HG03039 (cell line): ENCODE measurements around the gene THRSP.
"Not testable (repeated sequence)": the region's sequence is repeated elsewhere in the genome, so short reads cannot be mapped to it uniquely, and the experiment has no call there.

Source experiments
- ATAC-seq: cut with Tn5 transposase; IDR thresholded peaks from one replicate; pipeline ENCODE4 v1.9.1; 2021; ENCODE audit warnings: mild to moderate bottlenecking, moderate library complexity; ENCODE audit not compliant: unreplicated experiment

Gene THRSP

GRCh38 chr11:78085972-78086371, 22.3 kb downstream of the THRSP start:
- ATAC-seq = no peak

DNA sequence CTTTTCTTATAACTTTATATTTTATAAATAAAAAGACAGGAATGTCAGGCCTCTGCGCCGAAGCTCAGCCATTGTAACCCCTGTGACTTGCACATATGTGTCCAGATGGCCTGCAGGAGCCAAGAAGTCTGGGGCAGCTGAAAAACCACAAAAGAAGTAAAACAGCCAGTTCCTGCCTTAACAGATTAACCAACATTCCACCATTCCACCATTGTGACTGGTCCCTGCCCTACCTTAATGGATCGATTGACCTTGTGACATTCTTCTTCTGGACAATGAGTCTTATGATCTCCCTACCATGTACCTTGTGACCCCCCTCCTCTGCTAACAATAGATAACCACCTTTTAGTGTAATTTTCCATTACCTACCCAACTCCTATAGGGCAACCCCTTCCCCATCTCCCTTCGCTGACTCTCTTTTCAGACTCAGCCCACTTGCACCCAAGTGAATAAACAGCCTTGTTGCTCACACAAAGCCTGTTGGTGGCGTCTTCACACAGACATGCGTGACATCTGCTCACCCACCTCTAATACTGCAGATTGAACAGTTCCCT, 22.9 kb downstream of the THRSP start:
- ATAC-seq = not testable (repeated sequence)

GRCh38 chr11:78094250-78094649, 30.6 kb downstream of the THRSP start:
- no peak for ATAC-seq

- no peak for ATAC-seq
Observed at GRCh38 chr11:78097666-78098385, 34.2 kb downstream of the THRSP start.

DNA sequence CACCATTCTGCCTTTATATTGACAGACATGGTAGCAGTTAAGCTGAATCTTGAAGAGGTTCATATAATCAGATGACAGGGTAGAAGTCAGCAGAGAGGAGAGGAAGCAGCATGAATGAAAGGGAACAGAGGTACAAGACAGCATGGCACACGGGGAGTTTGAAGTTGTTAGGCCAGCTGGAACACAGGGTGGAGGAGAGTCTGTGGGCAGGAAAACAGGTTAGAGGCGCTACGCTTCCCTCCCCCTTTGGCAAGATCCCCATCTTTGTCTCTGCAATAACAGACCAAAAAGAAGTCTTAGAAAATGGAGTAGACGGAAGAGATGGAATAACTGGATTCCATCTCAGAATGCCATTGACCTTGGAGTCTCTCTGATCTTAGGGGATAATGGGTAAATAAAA, 36.0 kb downstream of the THRSP start:
- no peak for ATAC-seq

DNA sequence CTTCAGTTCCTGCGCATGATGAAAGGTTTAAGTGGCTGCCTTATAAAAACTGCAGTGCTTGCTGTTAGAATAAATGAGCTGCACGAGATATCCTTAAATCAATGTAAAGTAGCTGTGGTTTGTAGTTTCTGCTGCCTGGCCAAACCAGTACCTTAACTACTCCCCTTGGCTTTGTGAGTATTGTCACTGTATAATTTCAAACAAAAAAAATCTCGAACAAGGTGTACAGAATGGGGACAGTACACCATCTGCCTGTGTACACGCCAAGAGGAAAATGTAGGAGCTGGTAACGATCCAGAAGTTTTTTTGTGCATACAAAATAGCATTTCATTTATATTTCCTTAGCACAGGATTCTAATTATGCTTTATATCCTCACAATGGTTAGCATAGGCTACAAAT, 36.6 kb downstream of the THRSP start:
- no peak for ATAC-seq

DNA sequence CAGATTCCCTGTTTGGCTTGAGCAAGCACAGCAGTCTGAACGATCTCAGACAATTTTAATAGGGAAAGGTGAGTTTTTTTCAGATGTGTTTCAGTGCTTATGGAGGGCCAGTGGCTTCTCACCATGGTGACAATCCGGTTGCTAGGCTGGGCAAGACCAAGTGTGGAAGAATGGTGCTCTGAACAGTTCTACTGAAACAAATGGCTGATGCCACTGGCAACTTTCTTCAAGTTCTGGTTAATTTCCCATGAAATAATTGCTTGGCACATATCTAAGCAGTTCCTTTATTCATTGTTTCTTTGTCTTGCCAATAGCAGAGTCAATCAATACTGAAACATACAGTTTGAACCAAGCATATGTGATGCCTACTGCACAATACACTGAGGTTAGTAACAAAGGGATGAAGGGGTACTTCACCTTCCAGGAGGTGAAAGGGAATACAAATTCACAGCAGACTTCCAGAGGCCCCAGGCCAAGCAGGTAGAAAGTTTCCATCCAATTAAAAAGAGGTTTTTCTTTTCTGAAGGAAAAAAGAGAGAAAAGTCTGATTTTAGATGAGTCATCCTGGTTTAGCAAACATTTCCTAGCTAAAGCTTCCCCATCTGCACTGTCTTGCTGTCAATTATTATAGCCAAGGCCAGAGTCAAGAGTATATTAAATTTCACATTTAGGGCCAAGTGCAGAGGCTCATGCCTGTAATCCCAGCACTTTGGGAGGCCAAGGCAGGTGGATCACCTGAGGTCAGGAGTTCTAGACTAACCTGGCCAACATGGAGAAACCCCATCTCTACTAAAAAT, 37.2 kb downstream of the THRSP start:
- no peak for ATAC-seq

DNA sequence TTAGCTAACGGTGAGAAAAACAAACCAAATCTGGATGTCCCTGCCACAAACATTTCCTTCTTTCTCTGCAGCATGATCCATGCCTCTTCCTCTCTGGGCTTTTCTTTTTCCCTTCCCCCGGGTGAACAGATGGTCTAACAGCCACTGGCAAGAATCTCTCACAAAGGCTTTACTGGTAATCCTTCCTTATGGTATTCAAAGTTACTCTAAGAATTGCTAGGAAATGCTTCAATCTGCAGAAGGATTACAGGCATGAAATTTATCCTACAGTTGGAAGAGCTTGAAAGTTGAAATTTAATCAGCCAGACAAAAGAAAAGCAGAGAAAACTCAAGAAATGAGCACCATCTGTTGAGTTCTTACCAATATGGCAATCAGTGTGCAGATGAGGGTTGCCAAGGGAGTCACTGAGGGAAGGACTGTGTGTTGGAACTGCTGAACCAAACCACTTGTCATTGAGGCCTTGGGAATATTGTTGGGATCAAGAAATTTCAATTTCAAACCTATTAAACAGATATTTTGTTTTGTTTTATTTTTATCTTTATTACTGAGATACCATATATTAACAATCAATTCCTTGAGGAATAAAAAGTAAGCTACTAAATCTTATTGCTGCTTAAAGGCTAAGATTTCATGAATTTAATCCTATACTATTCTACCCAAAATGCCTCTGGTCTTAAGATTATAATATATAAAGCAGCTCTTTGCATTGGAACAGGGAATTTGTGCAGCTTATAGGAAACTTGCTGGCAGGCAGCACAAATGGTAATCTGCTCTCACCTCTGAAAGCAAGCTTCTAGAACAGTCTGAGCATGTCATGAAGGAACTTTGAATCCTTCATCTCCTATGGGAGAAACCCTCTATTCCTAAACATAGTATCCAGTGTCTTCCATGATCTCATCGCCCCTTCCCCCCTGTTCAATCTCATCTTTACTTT, 45.7 kb downstream of the THRSP start:
- no peak for ATAC-seq

- ATAC-seq = no peak
Observed at GRCh38 chr11:78110351-78110750, 46.7 kb downstream of the THRSP start.

DNA sequence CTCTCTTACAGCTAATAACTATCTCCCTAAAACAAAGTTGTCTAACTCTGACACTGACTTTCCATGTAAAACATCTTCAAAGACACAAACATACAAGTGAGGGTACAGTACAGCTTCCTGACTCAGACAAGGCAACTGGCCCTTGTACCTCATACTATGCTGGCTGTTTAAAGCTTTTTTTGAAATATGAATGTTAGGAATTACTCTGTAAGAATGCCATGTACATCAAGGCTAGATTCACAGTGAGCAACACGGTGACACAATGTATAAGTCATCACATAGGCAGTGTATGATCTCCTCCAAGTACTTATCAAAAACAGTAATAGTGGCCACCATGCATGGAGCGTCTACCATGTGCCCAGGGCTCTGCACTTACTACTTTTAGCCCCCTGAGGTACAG, 47.2 kb downstream of the THRSP start:
- no peak for ATAC-seq

GRCh38 chr11:78111298-78111697, 47.6 kb downstream of the THRSP start:
- ATAC-seq = no peak

DNA sequence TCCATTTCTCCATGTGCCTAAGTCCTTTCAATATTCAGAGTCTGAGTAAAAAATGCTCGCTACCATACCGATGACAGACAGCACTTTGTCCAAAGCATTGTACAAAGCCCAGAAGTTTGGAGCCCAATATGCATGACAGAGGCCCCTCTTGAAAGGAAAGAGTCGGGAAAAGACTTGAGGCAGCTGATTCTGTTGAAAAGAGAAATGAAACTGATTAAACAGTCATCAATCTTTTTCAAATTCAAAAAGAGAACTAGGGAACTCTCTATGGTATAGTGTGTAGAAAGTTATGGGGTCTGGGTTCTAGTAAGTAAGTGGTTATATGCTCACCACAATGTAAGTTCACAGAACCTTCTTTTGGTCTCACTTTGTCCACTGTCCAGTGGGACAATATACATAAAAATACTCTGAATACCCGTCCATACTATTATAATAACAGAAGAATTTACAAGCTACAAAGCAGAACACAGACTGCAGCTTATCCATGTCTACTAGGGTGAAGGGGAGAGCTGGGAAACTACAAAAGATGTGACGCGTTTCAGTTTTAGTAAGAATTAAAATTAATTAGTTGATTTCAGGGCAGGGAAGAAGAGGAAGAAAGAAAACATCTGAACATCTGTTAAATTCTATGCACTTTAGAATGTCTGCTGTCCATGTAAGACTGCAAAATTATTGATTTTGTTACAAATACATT, 49.1 kb downstream of the THRSP start:
- no peak for ATAC-seq
